SHP77 (cell line): Measurements from ENCODE around the gene MEI4.
"Not testable (repeated sequence)": the region's sequence is repeated elsewhere in the genome, so short reads cannot be mapped to it uniquely, and the experiment has no call there.

Source experiments
- DNase-seq, 2 experiments: peaks; one replicate each; lab custom pipeline; 2025; lab: John Stamatoyannopoulos, UW

MEI4 gene

DNA sequence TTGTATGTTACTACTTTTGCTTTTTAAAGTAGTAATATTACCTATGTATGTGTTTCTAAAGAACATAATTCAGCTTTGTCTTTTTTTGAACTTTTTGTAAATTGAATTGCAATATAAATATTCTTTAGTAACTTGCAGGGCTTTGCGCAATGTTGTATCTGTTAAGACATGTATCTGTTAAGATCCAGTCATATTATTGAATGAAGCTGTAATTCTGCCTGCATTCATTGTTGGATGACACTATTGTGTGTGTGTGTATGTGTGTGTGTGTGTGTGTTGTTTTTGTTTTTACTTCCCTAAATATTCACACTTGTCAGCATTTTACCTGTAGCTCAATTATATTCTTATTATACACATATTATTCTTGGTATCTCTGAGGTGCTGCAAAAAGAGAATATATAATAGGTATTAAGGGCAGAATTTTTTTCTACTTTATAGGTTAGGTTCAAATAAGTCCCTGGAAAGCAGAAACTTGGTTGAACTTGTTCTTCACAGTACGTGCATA, 164.0 kb downstream of the MEI4 start:
- no peak for DNase-seq

DNA sequence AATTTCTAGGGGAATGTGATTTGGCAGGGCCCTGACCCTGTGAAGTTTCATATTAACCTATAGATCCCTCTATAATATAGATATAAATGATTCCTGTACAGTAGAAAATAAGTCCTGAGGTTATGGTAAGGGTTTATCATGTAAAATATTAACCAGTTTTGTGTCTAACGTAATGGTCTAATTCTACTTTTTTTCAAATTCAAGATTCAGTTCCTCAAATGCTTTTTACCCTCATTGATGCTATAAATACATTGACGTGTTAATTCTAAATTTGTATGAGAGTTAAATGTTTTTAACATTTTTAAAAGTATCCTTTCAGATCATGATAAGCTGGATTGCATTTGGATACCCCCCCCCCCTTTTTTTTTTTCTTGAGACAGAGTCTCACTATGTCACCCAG, 169.4 kb downstream of the MEI4 start:
- no peak for DNase-seq

DNA sequence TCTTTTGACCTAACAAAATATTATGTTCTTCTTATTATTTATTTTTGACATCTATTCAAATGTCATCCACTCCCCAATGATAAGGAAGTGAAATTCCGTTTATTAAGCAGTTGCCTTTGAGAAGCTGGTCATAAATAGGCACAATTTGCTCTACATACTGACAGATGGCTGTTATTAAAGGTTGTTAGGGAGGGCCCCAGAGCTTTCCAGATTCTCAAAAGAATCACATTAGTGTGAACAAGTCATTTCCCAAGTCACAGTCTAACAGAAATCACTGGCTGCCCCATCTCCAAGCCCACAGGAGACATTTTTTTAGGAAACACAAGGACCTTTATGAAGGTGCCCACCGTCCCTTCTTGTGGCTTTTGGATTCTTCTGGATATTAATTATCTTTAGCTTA, 172.4 kb downstream of the MEI4 start:
- DNase-seq = no peak

DNA sequence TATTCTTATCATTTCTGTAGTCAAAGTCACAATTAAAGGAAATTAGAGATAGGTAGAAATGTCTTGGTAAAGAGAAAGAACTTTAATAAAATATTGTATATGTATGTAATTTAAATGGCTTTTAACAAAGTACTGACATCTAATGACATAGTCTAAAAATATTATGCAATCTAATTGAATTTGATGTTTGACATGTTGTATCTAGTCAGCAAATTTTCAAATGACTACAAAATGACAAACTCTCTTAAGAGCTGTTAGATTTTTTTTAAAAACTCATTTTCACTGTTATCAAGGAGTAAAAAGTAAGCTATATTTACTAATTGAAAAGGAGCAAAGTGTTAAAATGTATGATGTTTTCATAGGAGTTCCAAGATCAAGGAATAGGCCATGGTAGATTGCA, 176.9 kb downstream of the MEI4 start:
- DNase-seq = no peak

DNA sequence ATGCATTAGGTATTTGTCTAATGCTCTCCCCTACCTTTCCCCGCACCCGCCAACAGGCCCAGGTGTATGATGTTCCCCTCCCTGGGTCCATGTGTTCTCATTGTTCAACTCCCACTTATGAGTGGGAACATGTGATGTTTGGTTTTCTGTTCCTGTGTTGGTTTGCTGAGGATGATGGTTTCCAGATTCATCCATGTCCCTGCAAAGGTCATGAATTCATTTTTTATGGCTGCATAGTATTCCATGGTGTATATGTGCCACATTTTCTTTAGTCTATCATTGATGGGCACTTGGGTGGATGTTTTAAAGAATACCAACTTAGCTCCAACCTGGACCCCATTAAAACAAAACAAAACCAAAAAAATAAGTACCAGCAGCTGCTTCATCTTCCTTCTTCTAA, 180.9 kb downstream of the MEI4 start:
- DNase-seq = not testable (repeated sequence)

DNA sequence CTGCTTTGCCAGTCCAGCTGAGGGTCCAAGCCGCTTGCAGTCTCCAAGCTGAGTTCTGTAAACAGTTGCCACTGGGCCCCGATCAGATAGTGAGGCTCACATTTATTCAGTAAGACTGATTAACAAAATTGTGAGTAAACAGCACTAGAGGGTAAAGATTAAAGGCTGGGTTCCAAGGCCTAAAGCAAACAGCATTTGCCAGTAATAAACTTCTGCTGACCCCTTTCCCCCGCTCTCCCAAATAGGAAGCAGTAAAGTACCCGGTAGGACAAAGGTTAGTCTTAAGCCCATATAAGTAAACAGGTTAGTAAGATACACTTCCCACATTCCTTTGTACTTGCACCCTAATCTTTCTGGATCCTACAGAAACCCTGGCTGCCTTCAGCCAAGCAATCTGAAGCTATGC, 181.8 kb downstream of the MEI4 start:
- no peak for DNase-seq

DNA sequence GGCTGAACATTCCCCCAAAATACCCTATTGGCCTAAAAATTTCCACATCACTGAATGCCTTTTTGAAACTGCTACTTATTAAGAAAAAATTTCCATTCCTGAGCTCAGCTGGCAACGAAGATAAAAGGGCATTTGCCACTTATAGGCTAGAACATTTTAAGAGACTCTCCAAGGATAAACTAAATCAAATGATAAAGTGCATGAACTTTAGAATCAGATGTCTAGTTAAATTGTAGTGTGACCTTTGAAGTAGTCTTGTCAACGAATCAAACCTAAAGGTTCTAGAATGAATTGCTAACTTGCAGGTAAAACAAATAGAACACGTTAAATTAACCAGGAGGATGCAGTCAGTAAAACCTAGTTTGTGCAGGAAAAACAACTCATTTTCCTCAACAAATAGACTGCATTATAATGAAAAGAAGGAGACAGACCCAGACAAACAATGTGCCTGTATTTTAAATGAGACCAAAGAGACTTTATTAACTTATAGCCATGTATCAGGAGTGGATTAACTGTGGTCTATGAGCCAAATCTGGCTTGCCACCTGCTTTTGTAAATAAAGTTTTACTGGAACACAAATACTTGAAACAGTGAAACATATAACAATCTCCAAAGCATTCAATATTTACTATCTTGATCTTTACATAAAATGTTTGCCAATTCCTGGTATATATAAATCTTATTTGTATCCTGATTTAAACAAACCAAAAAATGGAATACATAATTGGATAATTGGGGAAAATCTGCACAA, 184.4 kb downstream of the MEI4 start:
- no peak for DNase-seq

DNA sequence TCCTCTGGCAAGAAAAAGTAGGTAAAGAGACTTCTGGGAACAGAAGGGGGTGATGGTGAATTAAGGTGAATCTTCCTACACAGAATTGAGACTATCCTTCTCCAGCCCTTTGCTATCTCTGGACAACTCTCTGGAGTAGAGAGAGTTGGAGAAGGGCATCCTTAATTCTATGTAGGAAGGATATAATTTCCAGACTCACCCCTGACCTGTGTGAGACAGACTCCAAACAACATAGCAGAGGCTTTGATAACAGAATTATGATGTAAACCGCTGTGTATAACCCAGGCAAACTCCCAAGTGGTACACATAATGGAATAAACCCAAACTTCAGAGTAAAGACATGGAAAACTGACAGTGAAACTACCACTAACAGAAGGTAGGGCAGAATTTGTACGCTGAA, 186.5 kb downstream of the MEI4 start:
- no peak for DNase-seq

DNA sequence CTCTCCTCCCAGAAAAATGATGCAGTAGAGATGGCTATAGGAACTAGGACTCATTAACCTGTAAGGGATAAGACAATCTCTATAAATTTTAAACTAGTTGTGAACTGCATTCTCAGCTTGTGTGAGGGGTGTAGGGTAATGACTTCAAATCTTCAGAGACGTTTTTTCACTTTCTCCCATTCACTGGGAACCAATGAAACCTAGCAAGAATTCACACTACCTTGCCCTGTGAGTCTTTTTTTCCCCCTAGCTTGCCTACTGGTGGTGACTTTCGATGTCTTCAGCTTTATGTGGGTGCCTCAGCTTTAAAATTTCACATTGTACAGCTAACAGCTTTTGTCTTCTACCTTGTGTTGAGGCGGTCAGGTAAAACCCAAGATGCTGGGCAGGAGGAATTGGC, 192.0 kb downstream of the MEI4 start:
- no peak for DNase-seq

DNA sequence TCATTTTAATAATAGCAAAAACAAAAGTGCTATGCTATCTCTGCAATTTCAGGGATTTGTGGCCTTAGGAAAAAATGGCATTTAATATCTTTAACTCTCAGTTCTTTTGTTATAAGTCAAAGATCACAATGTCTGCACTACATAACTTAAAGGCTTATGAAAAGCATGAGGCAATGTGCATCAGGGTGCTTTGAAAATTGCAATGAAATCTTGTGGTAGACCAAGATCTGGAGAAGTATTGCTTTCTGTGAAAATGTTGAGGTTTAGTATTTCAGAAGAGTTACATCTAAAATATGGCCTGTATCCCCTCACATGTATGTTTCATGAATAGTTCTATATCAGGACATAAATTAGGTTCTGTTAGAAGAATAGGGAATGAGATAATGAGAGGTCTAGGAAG, 200.6 kb downstream of the MEI4 start:
- DNase-seq = no peak

DNA sequence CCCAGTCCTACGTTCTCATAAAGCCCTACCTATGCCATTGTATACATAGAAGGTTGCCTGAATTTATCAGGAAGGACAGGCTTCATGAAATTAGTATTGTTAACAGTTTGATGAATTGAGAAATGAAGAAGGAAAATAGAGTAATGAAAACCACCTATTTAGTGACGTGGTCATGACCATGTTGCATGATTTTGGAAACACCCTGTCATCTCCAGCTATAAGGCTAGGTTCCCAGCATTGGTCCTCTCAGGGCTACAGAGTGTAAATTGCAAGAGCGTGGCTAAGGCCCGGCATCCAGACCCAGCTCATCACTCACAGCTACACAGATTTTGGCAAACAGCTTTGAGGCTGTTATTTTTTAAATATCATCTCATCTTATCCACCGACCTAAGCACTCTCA, 203.6 kb downstream of the MEI4 start:
- no peak for DNase-seq

DNA sequence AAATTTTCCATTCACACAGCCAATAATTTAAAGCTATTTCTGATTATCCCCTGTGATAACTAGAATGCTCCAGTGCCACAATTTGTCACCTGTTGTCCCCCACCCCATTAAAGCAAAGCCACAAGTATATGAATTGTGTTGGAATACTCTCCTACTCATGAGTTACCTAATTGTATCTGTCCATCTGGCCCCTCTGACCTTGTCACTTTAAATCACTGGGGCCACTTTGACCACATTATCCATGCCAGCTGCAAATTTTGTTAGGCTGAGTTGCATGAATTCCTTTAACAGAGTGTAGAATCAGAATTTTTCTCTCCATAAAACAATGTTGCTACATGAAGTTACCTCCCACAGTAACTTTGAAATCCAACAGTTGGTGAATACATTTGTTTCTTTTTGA, 204.6 kb downstream of the MEI4 start:
- DNase-seq = no peak

DNA sequence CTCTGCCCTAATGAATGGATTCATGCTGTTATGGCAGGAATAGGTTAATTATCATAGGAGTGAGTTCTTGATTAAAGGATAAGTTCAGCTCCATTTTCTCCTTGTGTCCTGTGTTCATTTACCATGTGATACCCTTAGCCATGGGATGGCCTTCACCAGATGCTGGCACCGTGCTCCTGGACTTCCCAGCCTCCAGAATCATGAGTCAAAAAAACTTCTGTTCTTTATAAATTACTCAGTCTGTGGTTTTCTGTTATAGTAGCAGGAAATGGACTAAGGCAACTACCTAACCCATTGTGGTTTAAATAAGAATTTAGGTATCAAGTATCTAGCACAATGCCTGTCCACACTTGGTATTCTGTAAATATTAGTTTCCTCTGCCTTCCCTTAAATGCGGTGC, 223.5 kb downstream of the MEI4 start:
- DNase-seq = no peak

DNA sequence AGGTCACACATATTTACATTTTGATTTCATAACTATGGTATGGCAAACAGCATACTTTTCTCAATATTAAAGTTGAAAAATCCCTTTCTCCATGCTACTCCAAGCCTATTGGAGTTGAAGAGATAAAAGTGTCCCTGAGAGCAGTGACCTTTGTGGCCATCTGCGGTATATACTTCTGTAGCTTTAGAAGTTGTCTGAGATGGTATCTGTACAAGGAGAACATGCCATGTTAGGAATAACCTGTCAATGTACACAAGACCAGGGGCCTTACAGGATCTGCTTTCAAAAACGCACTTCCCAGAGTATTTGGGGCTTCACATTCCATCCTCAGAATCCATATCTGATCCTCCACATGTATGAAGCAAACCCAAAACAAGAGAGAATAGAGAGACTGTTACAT, 226.7 kb downstream of the MEI4 start:
- no peak for DNase-seq

DNA sequence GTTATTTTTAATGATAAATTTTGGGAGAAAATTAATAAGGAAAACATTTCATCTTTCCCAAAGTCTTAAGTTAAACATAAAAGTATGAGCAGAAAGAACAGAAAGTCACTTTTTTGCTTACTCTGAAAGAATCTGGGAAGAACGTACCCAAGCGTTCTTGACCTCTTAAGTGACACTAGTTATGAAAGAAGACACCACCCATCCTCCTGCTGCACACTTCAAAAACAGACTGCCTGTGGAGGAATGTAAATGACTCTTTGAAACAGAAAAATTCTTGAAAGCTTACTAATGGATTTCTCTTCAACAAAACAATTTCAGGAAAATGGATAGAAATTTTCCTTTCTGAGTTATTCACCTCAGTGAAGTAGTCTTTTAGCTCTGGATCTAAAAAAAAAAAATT, 227.7 kb downstream of the MEI4 start:
- DNase-seq = no peak

DNA sequence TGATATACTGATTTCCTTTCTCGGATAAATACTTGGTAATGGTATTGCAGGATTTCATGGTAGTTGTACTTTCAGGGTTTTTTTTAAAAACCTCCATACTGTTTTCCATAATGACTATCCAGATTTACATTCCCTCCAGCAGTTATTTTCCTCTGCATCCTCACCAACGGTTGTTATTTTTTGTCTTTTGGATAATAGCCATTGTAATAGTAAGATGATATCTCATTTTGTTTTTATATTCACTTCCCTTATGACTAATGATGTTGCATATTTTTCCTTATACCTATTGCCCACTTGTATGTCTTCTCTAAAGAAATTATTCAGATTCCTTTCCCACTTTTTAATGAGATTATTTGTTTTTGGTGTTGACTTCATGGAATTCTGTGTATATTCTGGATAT, 231.0 kb downstream of the MEI4 start:
- DNase-seq = no peak

DNA sequence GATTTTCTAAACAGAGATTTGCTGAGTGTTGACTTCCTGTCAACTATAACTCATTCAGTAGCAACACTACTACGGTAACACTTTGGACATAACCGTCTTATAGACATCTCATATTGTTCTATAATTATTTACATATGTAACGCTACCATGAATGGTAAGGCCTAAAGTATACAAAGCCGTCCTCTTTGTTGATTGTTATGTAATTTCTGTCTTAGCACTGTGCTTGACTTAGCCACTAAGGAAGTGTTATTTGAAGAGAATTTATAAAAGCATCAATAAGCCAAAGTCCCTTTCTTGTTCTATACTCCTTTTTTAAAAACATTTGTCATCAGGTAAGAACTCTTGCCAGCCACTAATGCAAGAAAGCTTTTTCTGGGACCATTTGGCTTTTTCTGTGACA, 240.6 kb downstream of the MEI4 start:
- DNase-seq = no peak

DNA sequence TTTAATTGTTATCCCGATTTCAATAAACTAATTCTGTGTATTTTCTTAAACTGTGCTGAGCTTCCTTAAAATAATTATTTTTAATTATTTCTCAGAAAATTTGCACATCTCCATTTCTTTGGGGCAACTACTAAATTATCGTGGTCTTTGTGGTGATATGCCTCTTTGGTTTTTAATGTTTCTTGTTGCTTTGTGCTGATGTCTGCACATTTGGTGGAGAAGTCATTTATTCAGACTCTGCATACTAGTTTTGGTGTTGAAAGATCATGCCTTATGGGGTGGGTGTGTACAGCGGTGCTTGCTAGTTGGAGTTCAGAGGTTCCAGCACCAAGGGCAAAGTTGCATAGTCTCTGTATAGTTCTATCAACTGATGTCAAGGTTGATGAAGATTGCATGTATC, 253.2 kb downstream of the MEI4 start:
- no peak for DNase-seq

DNA sequence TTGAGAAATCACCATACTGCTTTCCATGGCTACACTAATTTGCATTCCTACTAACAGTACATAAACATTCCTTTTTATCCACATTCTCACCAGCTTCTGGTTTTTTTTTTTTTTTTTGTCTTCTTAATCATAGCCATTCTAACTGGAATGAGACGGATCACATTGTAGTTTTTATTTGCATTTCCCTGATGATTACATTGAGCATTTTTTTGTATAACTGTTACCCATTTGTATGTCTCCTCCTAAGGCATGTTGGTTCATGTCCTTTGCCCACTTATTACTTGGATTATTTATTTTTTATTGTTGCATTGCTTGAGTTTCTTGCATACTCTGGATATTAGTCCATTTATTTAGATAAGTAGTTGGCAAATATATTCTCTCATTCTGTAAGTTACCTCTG, 258.0 kb downstream of the MEI4 start:
- DNase-seq = no peak

DNA sequence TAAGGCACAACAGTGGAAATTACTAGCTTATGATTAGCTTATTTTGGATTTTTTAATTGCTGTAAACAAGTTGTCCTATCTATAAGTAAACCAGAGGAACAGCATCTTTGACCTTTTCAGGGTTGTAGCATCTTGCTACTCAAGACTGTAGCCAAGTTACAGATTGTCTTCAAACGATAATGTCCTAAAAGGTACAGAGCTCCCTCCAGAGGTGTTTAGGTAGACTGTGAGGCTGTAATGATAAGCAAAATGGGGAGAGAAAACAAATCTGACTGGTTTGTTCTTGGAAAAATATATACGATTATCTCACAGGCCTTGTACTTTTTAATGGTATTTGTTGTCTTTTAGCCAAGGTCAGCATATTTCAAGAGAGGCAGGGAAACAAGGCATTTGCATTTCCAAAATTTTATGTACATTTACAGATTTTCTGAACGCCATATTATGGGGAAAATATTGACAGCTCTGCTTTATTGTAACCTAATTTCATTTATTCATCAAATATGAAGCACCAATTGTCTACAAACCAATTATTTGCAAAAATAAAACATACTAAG, 273.4 kb downstream of the MEI4 start:
- DNase-seq = peak in 1 of 2 experiments; percentile 8

DNA sequence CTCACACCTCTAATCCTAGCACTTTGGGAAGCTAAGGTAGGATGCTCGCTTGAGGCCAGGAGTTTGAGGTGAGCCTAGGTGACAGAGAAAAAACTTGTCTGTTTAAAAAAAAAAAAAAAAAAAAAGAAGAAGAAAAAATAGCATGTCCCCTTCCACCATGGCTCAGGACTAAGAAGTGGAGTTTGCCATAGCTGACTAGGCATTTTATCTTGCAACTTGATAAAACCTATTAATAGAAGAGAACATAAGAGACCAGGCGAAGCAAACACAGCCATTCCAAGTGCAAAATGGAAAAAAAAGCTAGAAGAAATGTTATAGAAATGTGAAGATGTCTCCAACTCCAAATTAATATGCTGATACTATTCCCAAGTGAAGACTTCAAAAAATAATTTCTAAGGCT, 277.5 kb downstream of the MEI4 start:
- no peak for DNase-seq

DNA sequence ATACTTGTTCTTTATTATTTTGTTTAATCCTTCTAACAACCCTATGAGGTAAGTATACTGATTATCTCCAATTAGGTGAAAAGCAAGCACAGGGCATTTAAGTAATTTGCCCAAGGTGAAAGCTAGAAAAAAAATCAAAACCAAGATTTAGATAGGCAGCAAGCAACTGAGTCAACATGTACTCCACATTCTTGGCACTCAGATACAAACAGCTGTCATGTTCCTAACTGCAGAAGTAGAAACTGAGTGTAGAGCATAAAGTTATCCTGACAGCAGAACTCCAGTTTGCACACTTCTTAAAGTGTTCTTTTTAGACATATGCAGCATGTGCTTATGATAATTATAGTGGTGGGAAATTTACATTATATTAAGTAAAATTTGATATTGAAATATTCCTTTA, 278.1 kb downstream of the MEI4 start:
- DNase-seq = no peak

DNA sequence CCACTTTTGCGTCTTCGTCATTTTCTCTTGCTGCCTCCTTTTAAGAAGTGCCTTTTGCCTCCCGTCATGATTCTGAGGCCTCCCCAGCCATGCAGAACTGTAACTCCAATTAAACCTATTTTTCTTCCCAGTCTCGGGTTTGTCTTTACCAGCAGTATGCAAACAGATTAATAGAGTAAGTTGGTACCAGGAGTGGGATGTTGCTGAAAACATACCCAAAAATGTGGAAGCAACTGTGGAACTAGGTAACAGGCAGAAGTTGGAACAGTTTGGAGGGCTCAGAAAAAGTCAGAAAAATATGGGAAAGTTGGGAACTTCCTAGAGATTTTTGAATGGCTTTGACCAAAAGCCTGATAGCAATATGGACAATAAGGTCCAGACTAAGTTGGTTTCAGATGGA, 309.2 kb downstream of the MEI4 start:
- DNase-seq = no peak

DNA sequence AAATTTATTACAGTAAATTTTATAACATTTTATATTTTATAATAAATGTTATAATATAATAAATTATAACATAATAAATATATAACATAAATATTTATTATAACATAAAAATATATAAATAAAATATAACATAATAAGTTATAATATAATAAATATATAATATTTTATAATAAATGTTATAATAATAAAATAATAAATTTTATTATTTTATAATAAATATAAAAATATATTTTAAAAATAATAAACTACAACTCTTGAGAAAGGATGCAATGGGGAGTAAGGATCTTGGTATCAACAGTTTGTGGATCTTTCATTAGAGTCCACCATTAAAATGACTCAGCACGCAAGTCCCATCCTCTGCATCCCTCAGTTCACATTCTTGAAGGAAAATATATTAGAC, 312.6 kb downstream of the MEI4 start:
- no peak for DNase-seq
